ENCODE results near the gene PPP2R1B. TPM values are rescaled to one million over a fixed set of nuclear protein-coding genes. Genes with fewer than 3 reads are reported as not detected.

The PPP2R1B gene
- total and polyA plus RNA-seq, 7 experiments from 2014 or later: 15.1 to 49.2 (median 33.1) TPM

GRCh38 chr11:111697933-111698371, 68.2 kb downstream of the PPP2R1B start:
- peaks cover 0 to 8% (median 0%) of the 10 kb centered on the region in 7 donors for H3K4me1 Mint-ChIP-seq
- Histone ChIP-seq H3K27me3 (ENCODE audit: control insufficient read depth in 2 of 2, insufficient read depth in 2 of 2, low read length in 2 of 2) (no peaks in the 10 kb centered on the region), H3K27ac (ENCODE audit: low read depth, low read length) (no peak overlapping the region), H3K4me1 (ENCODE audit: control insufficient read depth in 2 of 2, insufficient read depth in 2 of 2, low read length in 2 of 2) (no peaks in the 10 kb centered on the region), H3K9me3 (ENCODE audit: control insufficient read depth in 2 of 3, low read length in 3 of 3) (no peaks in the 10 kb centered on the region), H3K4me3 (ENCODE audit: low read length) (no peak overlapping the region), H3K36me3 (ENCODE audit: control insufficient read depth in 2 of 3, insufficient read depth in 3 of 3, low read length in 3 of 3) (peaks cover 0 to 9% (median 0%) of the 10 kb centered on the region in 3 experiments)
- H3K27me3 Mint-ChIP-seq: no peaks in the 10 kb centered on the region
- H3K36me3 Mint-ChIP-seq: peaks cover 0 to 15% (median 9%) of the 10 kb centered on the region in 5 donors
- no peak for DNase-seq
- CTCF ChIA-PET: no interaction called here
- POLR2A ChIA-PET: no interaction called here
- ATAC-seq: no peak
- no peak overlapping the region for H3K4me3 Mint-ChIP-seq
- H3K27ac Mint-ChIP-seq: no peak overlapping the region
- intact Hi-C loops (cut with micrococcal nuclease): no loop called here
- H3K9me3 Mint-ChIP-seq: no peaks in the 10 kb centered on the region

- Histone ChIP-seq H3K4me3 (ENCODE audit: low read length) (no peak overlapping the region), H3K9me3 (ENCODE audit: control insufficient read depth in 2 of 3, low read length in 3 of 3) (no peaks in the 10 kb centered on the region), H3K27me3 (ENCODE audit: control insufficient read depth in 2 of 2, insufficient read depth in 2 of 2, low read length in 2 of 2) (no peaks in the 10 kb centered on the region), H3K4me1 (ENCODE audit: control insufficient read depth in 2 of 2, insufficient read depth in 2 of 2, low read length in 2 of 2) (no peaks in the 10 kb centered on the region), H3K36me3 (ENCODE audit: control insufficient read depth in 2 of 3, insufficient read depth in 3 of 3, low read length in 3 of 3) (no peaks in the 10 kb centered on the region), H3K27ac (ENCODE audit: low read depth, low read length) (no peak overlapping the region)
- CTCF ChIA-PET: no interaction called here
- POLR2A ChIA-PET: no interaction called here
- Mint-ChIP-seq H3K4me1 (peaks cover 0 to 8% (median 0%) of the 10 kb centered on the region in 7 donors), H3K36me3 (peaks cover 0 to 12% (median 10%) of the 10 kb centered on the region in 5 donors), H3K27ac (no peak overlapping the region), H3K9me3 (no peaks in the 10 kb centered on the region), H3K27me3 (no peaks in the 10 kb centered on the region), H3K4me3 (no peak overlapping the region)
- intact Hi-C loops (cut with micrococcal nuclease): no loop called here
- ATAC-seq (no peak), DNase-seq (no peak)
Observed at GRCh38 chr11:111696556-111696955, 69.6 kb downstream of the PPP2R1B start.

DNA sequence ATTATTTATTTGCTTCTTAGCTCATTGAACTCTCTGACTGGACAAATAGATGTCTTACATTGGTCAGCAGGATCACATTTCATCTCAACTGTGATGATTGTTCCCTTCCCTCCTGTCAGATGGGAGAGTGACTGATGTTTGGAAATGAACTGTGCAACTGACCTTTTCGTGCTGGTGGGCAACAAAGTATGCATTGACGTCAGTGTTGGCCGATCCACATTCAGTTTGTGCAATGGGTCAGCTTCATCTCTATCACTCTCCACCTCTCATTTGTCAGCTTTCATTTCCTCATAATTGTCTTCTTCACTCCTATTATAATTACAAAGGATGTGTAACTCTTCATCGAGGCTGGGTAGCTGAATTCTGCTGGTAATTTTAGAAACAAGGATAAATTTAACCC, 71.3 kb downstream of the PPP2R1B start:
- Mint-ChIP-seq H3K27ac (peak overlapping the region in 1 of 9 donors; percentile 13), H3K27me3 (no peaks in the 10 kb centered on the region), H3K4me3 (no peak overlapping the region), H3K9me3 (no peaks in the 10 kb centered on the region), H3K36me3 (peaks cover 0 to 18% (median 14%) of the 10 kb centered on the region in 5 donors), H3K4me1 (peaks cover 0 to 3% (median 0%) of the 10 kb centered on the region in 7 donors)
- ChIA-PET POLR2A (no interaction called here), CTCF (no interaction called here)
- no peak overlapping the region for H3K4me3 ChIP-seq (ENCODE audit: low read length)
- ATAC-seq: no peak
- H3K27ac ChIP-seq (ENCODE audit: low read depth, low read length): no peak overlapping the region
- intact Hi-C loops (cut with micrococcal nuclease): no loop called here
- H3K9me3 ChIP-seq (ENCODE audit: control insufficient read depth in 2 of 3, low read length in 3 of 3): no peaks in the 10 kb centered on the region
- no peaks in the 10 kb centered on the region for H3K27me3 ChIP-seq (ENCODE audit: control insufficient read depth in 2 of 2, insufficient read depth in 2 of 2, low read length in 2 of 2)
- H3K4me1 ChIP-seq (ENCODE audit: control insufficient read depth in 2 of 2, insufficient read depth in 2 of 2, low read length in 2 of 2): no peaks in the 10 kb centered on the region
- H3K36me3 ChIP-seq (ENCODE audit: control insufficient read depth in 2 of 3, insufficient read depth in 3 of 3, low read length in 3 of 3): no peaks in the 10 kb centered on the region
- DNase-seq: no peak

GRCh38 chr11:111693224-111693937, 72.8 kb downstream of the PPP2R1B start:
- H3K4me3 ChIP-seq (ENCODE audit: low read length): no peak overlapping the region
- H3K4me1 ChIP-seq (ENCODE audit: control insufficient read depth in 2 of 2, insufficient read depth in 2 of 2, low read length in 2 of 2): no peaks in the 10 kb centered on the region
- ATAC-seq (no peak), DNase-seq (no peak)
- intact Hi-C loops (cut with micrococcal nuclease): no loop called here
- no peaks in the 10 kb centered on the region for H3K27me3 Mint-ChIP-seq
- H3K4me3 Mint-ChIP-seq: no peak overlapping the region
- POLR2A ChIA-PET: no interaction called here
- H3K27ac Mint-ChIP-seq: no peak overlapping the region
- H3K27me3 ChIP-seq (ENCODE audit: control insufficient read depth in 2 of 2, insufficient read depth in 2 of 2, low read length in 2 of 2): no peaks in the 10 kb centered on the region
- H3K36me3 ChIP-seq (ENCODE audit: control insufficient read depth in 2 of 3, insufficient read depth in 3 of 3, low read length in 3 of 3): peaks cover 0 to under 1% (median 0%) of the 10 kb centered on the region in 3 experiments
- CTCF ChIA-PET: no interaction called here
- no peak overlapping the region for H3K27ac ChIP-seq (ENCODE audit: low read depth, low read length)
- no peaks in the 10 kb centered on the region for H3K9me3 ChIP-seq (ENCODE audit: control insufficient read depth in 2 of 3, low read length in 3 of 3)
- H3K36me3 Mint-ChIP-seq: peaks cover 9 to 29% (median 25%) of the 10 kb centered on the region in 5 donors
- H3K9me3 Mint-ChIP-seq: no peaks in the 10 kb centered on the region
- peaks cover 0 to 5% (median 0%) of the 10 kb centered on the region in 7 donors for H3K4me1 Mint-ChIP-seq

DNA sequence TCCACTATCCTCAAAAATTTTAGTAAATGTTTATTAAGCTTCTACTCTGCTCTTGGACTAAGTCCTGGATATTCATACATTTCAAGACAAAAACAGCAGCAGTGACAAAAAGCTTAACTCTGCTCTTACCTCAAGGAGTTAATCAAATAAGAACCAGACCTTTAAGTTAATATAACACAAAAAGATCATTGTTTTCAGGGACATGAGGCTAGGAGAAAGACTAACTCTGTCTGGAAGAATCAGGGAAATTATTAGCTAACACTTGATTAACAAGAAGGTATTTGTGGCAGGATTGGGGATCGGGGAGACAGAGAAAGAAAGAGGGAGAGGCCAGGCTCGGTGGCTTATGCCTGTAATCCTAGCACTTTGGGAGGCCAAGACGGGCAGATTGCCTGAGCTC, 74.4 kb downstream of the PPP2R1B start:
- POLR2A ChIA-PET: no interaction called here
- Histone ChIP-seq H3K4me3 (ENCODE audit: low read length) (no peak overlapping the region), H3K27me3 (ENCODE audit: control insufficient read depth in 2 of 2, insufficient read depth in 2 of 2, low read length in 2 of 2) (no peaks in the 10 kb centered on the region), H3K4me1 (ENCODE audit: control insufficient read depth in 2 of 2, insufficient read depth in 2 of 2, low read length in 2 of 2) (no peaks in the 10 kb centered on the region), H3K36me3 (ENCODE audit: control insufficient read depth in 2 of 3, insufficient read depth in 3 of 3, low read length in 3 of 3) (peaks cover 0 to 6% (median 5%) of the 10 kb centered on the region in 3 experiments), H3K27ac (ENCODE audit: low read depth, low read length) (no peak overlapping the region), H3K9me3 (ENCODE audit: control insufficient read depth in 2 of 3, low read length in 3 of 3) (no peaks in the 10 kb centered on the region)
- Mint-ChIP-seq H3K9me3 (no peaks in the 10 kb centered on the region), H3K4me1 (peaks cover 0 to 4% (median 0%) of the 10 kb centered on the region in 7 donors), H3K27ac (no peak overlapping the region), H3K4me3 (no peak overlapping the region), H3K36me3 (peaks cover 12 to 38% (median 33%) of the 10 kb centered on the region in 5 donors), H3K27me3 (no peaks in the 10 kb centered on the region)
- CTCF ChIA-PET: no interaction called here
- DNase-seq (no peak), ATAC-seq (no peak)
- intact Hi-C loops (cut with micrococcal nuclease): no loop called here

GRCh38 chr11:111691176-111691575, 75.0 kb downstream of the PPP2R1B start:
- Histone ChIP-seq H3K27ac (ENCODE audit: low read depth, low read length) (no peak overlapping the region), H3K4me3 (ENCODE audit: low read length) (no peak overlapping the region), H3K9me3 (ENCODE audit: control insufficient read depth in 2 of 3, low read length in 3 of 3) (no peaks in the 10 kb centered on the region), H3K36me3 (ENCODE audit: control insufficient read depth in 2 of 3, insufficient read depth in 3 of 3, low read length in 3 of 3) (peaks cover 0 to 6% (median 5%) of the 10 kb centered on the region in 3 experiments), H3K4me1 (ENCODE audit: control insufficient read depth in 2 of 2, insufficient read depth in 2 of 2, low read length in 2 of 2) (no peaks in the 10 kb centered on the region), H3K27me3 (ENCODE audit: control insufficient read depth in 2 of 2, insufficient read depth in 2 of 2, low read length in 2 of 2) (no peaks in the 10 kb centered on the region)
- POLR2A ChIA-PET: no interaction called here
- no peaks in the 10 kb centered on the region for H3K27me3 Mint-ChIP-seq
- no peak overlapping the region for H3K27ac Mint-ChIP-seq
- CTCF ChIA-PET: no interaction called here
- H3K4me3 Mint-ChIP-seq: no peak overlapping the region
- peaks cover 12 to 41% (median 33%) of the 10 kb centered on the region in 5 donors for H3K36me3 Mint-ChIP-seq
- no peaks in the 10 kb centered on the region for H3K9me3 Mint-ChIP-seq
- no peak for DNase-seq
- no peak for ATAC-seq
- peaks cover 0 to 4% (median 0%) of the 10 kb centered on the region in 7 donors for H3K4me1 Mint-ChIP-seq
- intact Hi-C loops (cut with micrococcal nuclease): no loop called here

DNA sequence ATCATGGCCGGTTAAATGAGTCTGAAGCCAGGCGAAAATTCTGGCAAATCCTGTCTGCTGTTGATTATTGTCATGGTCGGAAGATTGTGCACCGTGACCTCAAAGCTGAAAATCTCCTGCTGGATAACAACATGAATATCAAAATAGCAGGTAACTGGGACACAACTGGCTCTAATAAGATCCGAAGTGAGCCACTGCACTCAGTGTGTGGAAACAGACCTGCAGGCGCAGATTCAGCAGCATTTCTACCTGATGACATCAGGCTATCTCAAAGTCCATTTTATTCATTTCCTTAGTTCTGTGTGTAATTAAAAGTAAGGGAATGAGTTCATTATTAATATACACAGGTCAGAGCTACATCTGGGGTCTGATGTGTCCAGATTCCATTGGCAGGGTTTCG, 78.2 kb downstream of the PPP2R1B start:
- H3K36me3 Mint-ChIP-seq: peaks cover 16 to 52% (median 35%) of the 10 kb centered on the region in 5 donors
- H3K27me3 Mint-ChIP-seq: no peaks in the 10 kb centered on the region
- Histone ChIP-seq H3K4me3 (ENCODE audit: low read length) (no peak overlapping the region), H3K9me3 (ENCODE audit: control insufficient read depth in 2 of 3, low read length in 3 of 3) (no peaks in the 10 kb centered on the region), H3K36me3 (ENCODE audit: control insufficient read depth in 2 of 3, insufficient read depth in 3 of 3, low read length in 3 of 3) (peaks cover 0 to 6% (median 5%) of the 10 kb centered on the region in 3 experiments), H3K4me1 (ENCODE audit: control insufficient read depth in 2 of 2, insufficient read depth in 2 of 2, low read length in 2 of 2) (no peaks in the 10 kb centered on the region), H3K27ac (ENCODE audit: low read depth, low read length) (no peak overlapping the region), H3K27me3 (ENCODE audit: control insufficient read depth in 2 of 2, insufficient read depth in 2 of 2, low read length in 2 of 2) (no peaks in the 10 kb centered on the region)
- intact Hi-C loops (cut with micrococcal nuclease): no loop called here
- no peak for ATAC-seq
- DNase-seq: no peak
- H3K4me1 Mint-ChIP-seq: peaks cover 0 to 4% (median 0%) of the 10 kb centered on the region in 7 donors
- ChIA-PET CTCF (no interaction called here), POLR2A (no interaction called here)
- no peak overlapping the region for H3K27ac Mint-ChIP-seq
- no peak overlapping the region for H3K4me3 Mint-ChIP-seq
- no peaks in the 10 kb centered on the region for H3K9me3 Mint-ChIP-seq

Data from naive thymus-derived CD4-positive, alpha-beta T cell (primary cell).